ENCODE measurements around the gene PLEKHA8.

GRCh38 chr7:30034501-30034900 is 6.3 kb downstream of the PLEKHA8 start:
- no peak for TF ChIP-seq CTCF (IDR thresholded peaks at IDR 0.05)
- no peak for TF ChIP-seq POLR2A (IDR thresholded peaks at IDR 0.05)
